ENCODE data around the gene SLC35A5. TPM values are rescaled to one million over a fixed set of nuclear protein-coding genes. Genes with fewer than 3 reads are reported as not detected.

Gene SLC35A5
- total RNA-seq, 6 donors from 2014 or later, result 15.7 to 38.5 (median 28.4) TPM

DNA sequence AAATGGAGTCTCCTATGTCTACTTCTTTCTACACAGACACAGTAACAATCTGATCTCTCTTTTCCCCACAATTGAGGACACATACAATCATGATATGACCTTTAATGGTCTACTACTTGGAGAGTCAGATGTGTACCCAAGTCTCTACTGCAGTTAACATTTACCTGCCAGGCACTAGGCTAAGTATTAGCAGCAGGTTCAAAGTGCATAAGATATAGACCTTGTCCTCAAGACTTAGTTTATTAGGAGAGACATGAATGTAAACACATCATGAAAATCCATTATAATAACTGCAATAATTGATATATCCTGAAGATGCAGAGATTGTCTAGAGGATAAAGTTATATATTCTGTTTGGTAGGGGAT lies 3.1 kb downstream of the SLC35A5 start:
- no peak overlapping the region for H3K4me3 ChIP-seq
- DNase-seq, result no peak
- ATAC-seq (ENCODE audit: low FRiP score in 2 of 2), result no peak
- no peak overlapping the region for H3K27ac ChIP-seq
- no peak for TF ChIP-seq POLR2AphosphoS5 (IDR thresholded peaks at IDR 0.05)
- no peak for TF ChIP-seq POLR2A (IDR thresholded peaks at IDR 0.05)
- no peak for TF ChIP-seq EP300 (IDR thresholded peaks at IDR 0.05)
- TF ChIP-seq, protein P1, sequence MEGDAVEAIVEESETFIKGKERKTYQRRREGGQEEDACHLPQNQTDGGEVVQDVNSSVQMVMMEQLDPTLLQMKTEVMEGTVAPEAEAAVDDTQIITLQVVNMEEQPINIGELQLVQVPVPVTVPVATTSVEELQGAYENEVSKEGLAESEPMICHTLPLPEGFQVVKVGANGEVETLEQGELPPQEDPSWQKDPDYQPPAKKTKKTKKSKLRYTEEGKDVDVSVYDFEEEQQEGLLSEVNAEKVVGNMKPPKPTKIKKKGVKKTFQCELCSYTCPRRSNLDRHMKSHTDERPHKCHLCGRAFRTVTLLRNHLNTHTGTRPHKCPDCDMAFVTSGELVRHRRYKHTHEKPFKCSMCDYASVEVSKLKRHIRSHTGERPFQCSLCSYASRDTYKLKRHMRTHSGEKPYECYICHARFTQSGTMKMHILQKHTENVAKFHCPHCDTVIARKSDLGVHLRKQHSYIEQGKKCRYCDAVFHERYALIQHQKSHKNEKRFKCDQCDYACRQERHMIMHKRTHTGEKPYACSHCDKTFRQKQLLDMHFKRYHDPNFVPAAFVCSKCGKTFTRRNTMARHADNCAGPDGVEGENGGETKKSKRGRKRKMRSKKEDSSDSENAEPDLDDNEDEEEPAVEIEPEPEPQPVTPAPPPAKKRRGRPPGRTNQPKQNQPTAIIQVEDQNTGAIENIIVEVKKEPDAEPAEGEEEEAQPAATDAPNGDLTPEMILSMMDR (IDR thresholded peaks at IDR 0.05), result no peak
- peaks cover 0 to 10% (median 2%) of the 10 kb centered on the region in 4 donors for H3K36me3 ChIP-seq
- peaks cover 17 to 33% (median 25%) of the 10 kb centered on the region in 4 donors for H3K4me1 ChIP-seq
- H3K27me3 ChIP-seq, result no peaks in the 10 kb centered on the region
- no peaks in the 10 kb centered on the region for H3K9me3 ChIP-seq

DNA sequence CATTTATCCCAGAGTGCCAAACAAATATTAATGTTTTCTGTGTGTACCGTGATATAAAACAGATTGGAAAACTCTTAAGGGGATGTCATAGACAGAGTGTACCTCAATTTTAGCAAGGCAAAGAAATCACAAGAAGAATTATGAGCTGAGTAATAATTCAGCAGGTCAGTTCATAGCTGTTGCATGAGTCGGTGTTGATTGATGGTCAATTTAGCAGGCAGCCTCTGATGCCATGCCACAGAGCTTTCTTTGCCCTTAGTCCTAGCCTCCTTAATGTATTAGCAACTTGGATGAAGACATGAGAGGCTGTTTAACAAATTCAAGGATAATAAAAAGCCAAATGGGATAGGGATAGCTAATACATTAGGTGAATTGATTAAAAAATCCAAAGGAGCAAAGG lies 6.8 kb downstream of the SLC35A5 start:
- Histone ChIP-seq H3K4me3 (no peak overlapping the region), H3K36me3 (peaks cover 0 to 42% (median 22%) of the 10 kb centered on the region in 4 donors), H3K9me3 (no peaks in the 10 kb centered on the region), H3K4me1 (peaks cover under 1 to 19% (median 12%) of the 10 kb centered on the region in 4 donors), H3K27me3 (no peaks in the 10 kb centered on the region), H3K27ac (no peak overlapping the region)
- no peak for TF ChIP-seq POLR2AphosphoS5 (IDR thresholded peaks at IDR 0.05)
- no peak for TF ChIP-seq EP300 (IDR thresholded peaks at IDR 0.05)
- TF ChIP-seq, protein P1 (IDR thresholded peaks at IDR 0.05), result no peak
- no peak for TF ChIP-seq POLR2A (IDR thresholded peaks at IDR 0.05)
- ATAC-seq (ENCODE audit: low FRiP score in 2 of 2) (no peak), DNase-seq (no peak)
- 91 to 93% methylated on average over 2 of the region's 2 CpGs for WGBS, 2 donors

DNA sequence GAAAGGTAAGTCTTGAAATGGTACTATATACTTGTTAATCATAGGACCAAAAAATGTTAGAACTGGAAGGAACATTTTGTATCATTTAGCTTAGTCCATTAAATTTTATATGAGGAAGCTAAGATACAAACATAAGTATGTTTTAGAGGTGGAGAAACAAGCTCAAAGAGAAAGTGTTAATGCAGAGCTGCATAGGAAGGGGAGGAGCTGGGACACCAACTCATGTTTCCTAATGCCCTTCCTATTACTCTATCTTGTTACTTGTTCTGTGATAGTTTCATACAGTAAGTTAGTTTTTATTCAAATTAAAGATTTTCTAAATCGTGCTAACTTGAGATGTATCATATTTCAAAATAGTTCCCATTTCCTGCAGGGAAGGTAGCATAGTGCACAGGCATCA lies 7.4 kb downstream of the SLC35A5 start:
- ATAC-seq (ENCODE audit: low FRiP score in 2 of 2) (no peak), DNase-seq (no peak)
- Histone ChIP-seq H3K4me1 (peaks cover 0 to 12% (median 9%) of the 10 kb centered on the region in 4 donors), H3K27me3 (no peaks in the 10 kb centered on the region), H3K9me3 (no peaks in the 10 kb centered on the region), H3K36me3 (peaks cover 0 to 49% (median 22%) of the 10 kb centered on the region in 4 donors), H3K4me3 (no peak overlapping the region), H3K27ac (no peak overlapping the region)
- 33 to 36% methylated on average over 1 of the region's 1 CpG for WGBS, 2 donors
- TF ChIP-seq POLR2A (IDR thresholded peaks at IDR 0.05), result no peak
- TF ChIP-seq, protein P1 (IDR thresholded peaks at IDR 0.05), result no peak
- no peak for TF ChIP-seq POLR2AphosphoS5 (IDR thresholded peaks at IDR 0.05)
- no peak for TF ChIP-seq EP300 (IDR thresholded peaks at IDR 0.05)

DNA sequence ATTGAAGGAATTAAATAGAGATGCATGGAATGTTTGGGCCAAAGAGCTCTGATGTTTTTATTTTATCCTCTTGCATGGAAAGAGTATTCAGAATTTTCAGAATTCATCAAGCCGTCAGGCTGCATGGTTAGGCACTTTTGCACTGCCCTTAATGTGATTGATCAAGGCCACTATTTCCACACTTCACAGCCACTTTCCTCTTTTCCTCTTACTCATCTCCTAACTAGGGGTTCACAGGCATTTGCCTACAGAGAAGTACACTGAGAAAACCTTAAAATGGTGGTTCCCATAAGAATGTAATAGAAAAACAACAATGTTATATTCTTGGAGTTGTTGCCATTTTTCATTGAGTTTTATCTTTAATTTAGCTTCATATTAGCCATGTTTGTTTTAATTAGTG lies 10.9 kb downstream of the SLC35A5 start:
- Histone ChIP-seq H3K36me3 (peaks cover 0 to 60% (median 22%) of the 10 kb centered on the region in 4 donors), H3K27me3 (no peaks in the 10 kb centered on the region), H3K4me3 (no peak overlapping the region), H3K4me1 (peaks cover 0 to 12% (median 9%) of the 10 kb centered on the region in 4 donors), H3K27ac (no peak overlapping the region), H3K9me3 (no peaks in the 10 kb centered on the region)
- TF ChIP-seq EP300 (IDR thresholded peaks at IDR 0.05) (no peak), POLR2AphosphoS5 (IDR thresholded peaks at IDR 0.05) (no peak), POLR2A (IDR thresholded peaks at IDR 0.05) (no peak)
- TF ChIP-seq, protein P1 (IDR thresholded peaks at IDR 0.05), result no peak
- ATAC-seq (ENCODE audit: low FRiP score in 2 of 2) (no peak), DNase-seq (no peak)
- 68 to 79% methylated on average over 1 of the region's 1 CpG for WGBS, 2 donors

DNA sequence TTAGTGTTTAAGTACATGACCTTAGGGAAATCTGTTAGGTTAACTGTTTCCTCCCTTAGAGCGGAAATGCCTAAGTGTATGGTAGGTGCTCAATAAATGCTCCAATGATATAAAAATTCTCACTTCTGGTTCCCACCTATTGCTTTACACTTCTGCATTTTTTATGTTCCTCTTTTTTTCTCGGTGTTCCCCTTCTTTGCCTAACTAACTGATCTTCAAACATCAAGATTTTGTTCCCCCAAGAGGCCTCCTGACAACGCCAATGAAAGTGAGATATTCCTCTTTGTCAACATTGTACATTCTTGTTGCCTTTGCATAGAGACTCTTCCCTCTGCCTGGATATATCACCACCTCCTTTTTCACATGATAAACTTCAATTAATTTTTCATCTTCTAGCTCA lies 17.4 kb downstream of the SLC35A5 start:
- no peak overlapping the region for H3K27ac ChIP-seq
- no peaks in the 10 kb centered on the region for H3K27me3 ChIP-seq
- no peaks in the 10 kb centered on the region for H3K9me3 ChIP-seq
- TF ChIP-seq, protein P1 (IDR thresholded peaks at IDR 0.05), result no peak
- no peak for TF ChIP-seq EP300 (IDR thresholded peaks at IDR 0.05)
- no peak for TF ChIP-seq POLR2AphosphoS5 (IDR thresholded peaks at IDR 0.05)
- TF ChIP-seq POLR2A (IDR thresholded peaks at IDR 0.05), result no peak
- 66 to 77% methylated on average over 3 of the region's 3 CpGs for WGBS, 2 donors
- H3K4me1 ChIP-seq, result no peaks in the 10 kb centered on the region
- peak in 1 of 2 donors; percentile 36 for ATAC-seq (ENCODE audit: low FRiP score in 2 of 2)
- no peak overlapping the region for H3K4me3 ChIP-seq
- peaks cover 7 to 52% (median 22%) of the 10 kb centered on the region in 4 donors for H3K36me3 ChIP-seq
- DNase-seq, result no peak

All from upper lobe of left lung (tissue), 6 donors.